HG03439 (cell line): ENCODE data around the gene SLC15A1.
"Not testable (repeated sequence)": the region's sequence is repeated elsewhere in the genome, so short reads cannot be mapped to it uniquely, and the experiment has no call there.

Experiments
- ATAC-seq: cut with Tn5 transposase; IDR thresholded peaks from one replicate; pipeline ENCODE4 v1.9.1; 2021; ENCODE audit warnings: mild to moderate bottlenecking, moderate library complexity; ENCODE audit not compliant: unreplicated experiment

The SLC15A1 gene

GRCh38 chr13:98664924-98665637 is 87.4 kb downstream of the SLC15A1 start:
- no peak for ATAC-seq

DNA sequence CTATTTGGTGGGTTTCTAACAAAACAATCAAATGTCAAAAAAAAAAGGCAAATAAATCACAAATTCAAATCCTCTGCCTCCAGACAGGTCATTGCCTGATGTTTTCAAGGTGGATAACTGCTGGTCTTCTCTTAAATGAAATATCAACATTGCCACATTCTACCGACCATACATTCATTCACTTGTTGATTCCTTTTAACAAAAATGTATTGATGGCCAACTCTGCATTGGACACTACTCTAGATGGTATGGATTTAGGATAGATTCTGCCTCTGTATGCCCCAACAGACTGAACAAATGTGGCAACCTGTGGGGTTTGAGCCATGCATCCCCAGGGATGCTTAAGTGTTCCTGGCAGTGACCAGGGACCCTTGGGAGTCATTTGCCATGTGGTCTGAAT is 88.0 kb downstream of the SLC15A1 start:
- ATAC-seq = no peak

DNA sequence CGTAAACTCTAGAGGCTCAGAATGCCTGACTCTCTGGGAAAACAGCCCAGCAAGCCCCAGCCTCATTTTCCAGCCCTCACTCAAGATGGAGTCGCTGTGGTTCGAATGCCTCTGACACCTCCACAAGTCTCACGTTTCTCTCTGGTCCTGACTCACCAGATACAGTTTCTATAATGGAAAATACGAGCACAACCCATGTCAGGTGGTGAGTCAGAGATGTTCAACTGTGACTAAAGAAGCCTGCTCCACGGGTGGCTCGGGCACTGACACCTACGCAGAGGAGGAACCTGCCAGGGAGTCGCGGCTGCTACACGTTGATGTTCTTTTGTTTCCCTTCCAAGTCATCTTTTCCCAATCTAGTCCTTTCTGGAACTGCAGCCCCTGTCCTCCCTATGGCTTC is 88.4 kb downstream of the SLC15A1 start:
- no peak for ATAC-seq

DNA sequence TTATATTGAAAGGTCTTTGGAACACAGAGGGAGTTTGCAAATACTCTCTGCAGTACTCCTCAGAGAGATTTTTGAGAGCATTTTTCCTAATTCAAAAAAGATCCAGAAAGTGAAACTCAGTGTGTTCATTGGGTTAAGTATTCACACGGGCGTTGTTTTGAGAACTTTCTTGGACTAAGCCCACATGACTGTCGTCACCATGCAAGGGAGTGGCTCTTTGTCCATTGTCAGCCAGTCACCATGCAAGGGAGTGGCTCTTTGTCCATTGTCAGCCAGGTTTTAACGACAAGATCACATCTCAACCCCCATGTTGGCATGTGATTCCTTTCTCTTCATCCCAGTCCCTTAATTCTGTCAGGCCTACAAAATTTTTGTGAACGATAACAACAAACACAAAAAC is 94.3 kb downstream of the SLC15A1 start:
- no peak for ATAC-seq

- ATAC-seq = no peak
Observed at GRCh38 chr13:98657506-98658085, 94.9 kb downstream of the SLC15A1 start.

GRCh38 chr13:98656223-98656622 is 96.2 kb downstream of the SLC15A1 start:
- ATAC-seq = no peak

- peak; percentile 97 for ATAC-seq
Observed at GRCh38 chr13:98653463-98653985, 98.9 kb downstream of the SLC15A1 start.

DNA sequence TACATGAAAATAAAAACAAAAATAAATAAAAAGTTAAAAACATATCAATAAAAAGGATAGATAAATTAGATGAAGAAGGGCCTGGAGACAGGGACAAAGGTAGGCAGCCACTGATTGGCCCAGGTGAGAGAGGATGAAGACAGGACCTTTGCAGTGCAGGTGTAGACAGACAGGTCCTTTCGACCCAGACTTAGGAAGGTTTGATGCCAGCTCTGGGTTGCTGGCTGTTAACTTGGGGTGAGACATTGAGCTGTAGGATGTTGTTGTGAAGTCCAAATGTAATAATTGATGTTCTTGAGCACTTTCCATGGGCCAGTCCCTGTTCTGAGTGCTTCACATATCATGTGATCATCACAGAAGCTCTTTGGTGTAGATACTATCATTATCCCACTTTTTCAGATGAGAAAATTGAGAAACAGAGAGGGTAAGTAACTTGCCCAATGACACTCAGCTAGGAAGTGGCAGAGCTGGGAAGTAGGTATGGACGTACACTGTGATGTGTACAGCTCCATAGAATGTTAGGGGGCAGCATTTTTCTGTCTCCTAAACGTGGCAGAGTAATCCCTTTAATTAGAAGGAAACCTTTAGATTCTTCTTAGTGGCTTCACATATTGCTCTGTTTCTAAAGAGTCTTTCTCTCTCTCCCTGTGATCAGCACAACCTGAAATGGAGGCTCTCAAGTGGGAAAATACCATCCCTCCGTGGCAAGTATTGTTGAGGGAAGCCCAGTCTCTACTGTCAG is 99.6 kb downstream of the SLC15A1 start:
- peak; percentile 38 for ATAC-seq

DNA sequence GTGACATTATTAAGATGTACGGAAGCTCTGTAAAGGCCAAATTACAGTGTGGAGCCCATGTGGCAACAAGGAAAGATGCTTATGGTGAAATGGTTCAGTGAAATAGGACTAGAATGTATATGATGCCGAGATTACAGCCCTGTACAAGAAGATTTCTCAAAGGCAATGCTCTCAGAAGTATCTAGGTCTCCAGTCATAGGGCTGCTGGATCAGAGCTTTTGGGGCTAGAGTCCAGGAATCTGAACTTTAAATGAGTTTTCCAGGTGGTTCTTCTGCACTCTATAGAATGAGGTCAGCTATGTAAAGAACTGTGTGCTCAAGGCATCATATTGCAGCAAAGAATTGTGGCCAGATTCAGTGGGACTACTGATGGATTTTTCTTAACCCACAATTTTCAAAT is 100.2 kb downstream of the SLC15A1 start:
- no peak for ATAC-seq

- ATAC-seq = no peak
Observed at GRCh38 chr13:98651744-98652143, 100.7 kb downstream of the SLC15A1 start.

GRCh38 chr13:98650396-98651107 is 101.9 kb downstream of the SLC15A1 start:
- no peak for ATAC-seq

- ATAC-seq = no peak
Observed at GRCh38 chr13:98649861-98650260, 102.6 kb downstream of the SLC15A1 start.

- no peak for ATAC-seq
Observed at GRCh38 chr13:98648686-98649085, 103.8 kb downstream of the SLC15A1 start.

- ATAC-seq = no peak
Observed at GRCh38 chr13:98648141-98648540, 104.3 kb downstream of the SLC15A1 start.

- no peak for ATAC-seq
Observed at GRCh38 chr13:98647121-98647520, 105.4 kb downstream of the SLC15A1 start.

- no peak for ATAC-seq
Observed at GRCh38 chr13:98643479-98643878, 109.0 kb downstream of the SLC15A1 start.

DNA sequence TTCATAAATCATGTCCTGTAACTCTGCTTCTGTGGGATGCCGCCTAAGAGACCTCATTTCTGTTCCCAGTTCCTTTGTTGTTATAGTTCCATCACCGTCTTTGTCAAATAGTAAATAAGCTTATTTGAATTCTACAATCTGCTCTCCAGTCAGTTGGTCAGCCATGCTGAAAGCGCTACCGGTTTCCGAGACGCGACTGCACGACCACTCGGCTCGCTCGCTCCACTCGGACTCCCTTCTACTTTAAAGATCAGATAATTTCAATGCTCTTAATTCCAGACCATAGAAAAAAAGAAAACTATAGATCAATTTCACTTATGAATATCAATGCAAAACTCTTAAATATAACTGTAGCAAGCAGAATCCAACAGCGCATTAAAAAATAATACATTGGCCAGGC is 111.4 kb downstream of the SLC15A1 start:
- no peak for ATAC-seq

- not testable (repeated sequence) for ATAC-seq
Observed at GRCh38 chr13:98639785-98640184, 112.7 kb downstream of the SLC15A1 start.

DNA sequence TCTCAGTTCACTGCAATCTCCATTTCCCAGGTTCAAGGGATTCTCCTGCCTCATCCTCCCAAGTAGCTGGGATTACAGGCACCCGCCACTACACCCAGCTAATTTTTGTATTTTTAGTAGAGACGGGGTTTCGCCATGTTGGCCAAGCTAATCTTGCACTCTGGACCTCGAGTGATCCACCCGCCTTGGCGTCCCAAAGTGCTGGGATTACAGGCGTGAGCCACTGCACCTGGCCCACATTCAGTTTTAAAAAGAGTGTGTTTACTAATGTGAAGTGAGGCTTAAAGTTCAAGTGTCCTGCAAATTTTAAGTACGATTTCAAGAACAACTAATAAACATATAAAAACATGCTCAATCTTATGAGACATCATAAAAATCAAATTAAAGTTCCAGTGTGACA is 114.1 kb downstream of the SLC15A1 start:
- not testable (repeated sequence) for ATAC-seq
